OCI-M2 (cell line): ENCODE measurements around the gene NEDD4L.

ENCODE experiments used
- DNase-seq: peaks from one replicate; lab custom pipeline; 2025; ENCODE audit not compliant: unreplicated experiment; lab: John Stamatoyannopoulos, UW

NEDD4L gene

GRCh38 chr18:58338961-58339592 lies 295.1 kb downstream of the NEDD4L start:
- no peak for DNase-seq

DNA sequence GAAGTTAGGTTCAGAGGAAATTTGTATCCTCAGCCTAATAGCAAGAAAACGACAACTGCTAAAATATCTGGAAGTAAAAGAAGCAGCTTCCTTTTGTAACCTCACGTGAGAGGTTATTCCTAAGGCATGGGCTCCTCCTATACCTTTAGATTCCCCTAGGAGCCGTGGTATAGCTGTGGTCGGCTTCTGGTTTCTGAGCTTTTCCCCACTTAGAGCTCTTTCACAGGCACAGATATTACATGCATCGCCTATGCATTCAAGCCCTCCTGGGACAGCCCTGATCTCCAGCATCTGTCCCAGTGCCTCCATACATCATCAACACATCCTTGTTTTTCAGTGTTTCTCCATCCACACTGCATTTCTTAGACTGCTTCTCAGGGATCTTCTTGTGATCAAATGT lies 295.9 kb downstream of the NEDD4L start:
- DNase-seq, result no peak

DNA sequence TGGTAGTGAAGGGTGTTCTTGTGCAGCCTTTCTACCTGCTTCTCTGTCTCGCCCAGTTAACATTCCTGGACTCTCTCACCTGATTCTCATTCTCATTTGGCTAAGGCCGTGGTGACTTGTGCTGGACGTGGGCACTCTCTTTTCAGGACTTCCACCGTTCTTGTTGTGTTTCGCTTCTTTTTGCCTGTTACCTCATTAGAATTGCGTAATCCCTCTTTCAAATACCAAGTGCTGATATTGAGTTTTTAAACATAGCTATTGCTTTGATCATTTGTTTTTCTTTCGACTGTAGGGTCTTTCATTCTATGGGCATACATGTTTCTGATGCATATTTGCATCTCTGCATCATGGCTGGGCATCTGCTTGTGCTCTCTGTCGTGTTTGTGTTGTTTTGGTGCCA lies 297.9 kb downstream of the NEDD4L start:
- DNase-seq, result no peak

- no peak for DNase-seq
Observed at GRCh38 chr18:58344080-58344670, 300.1 kb downstream of the NEDD4L start.

DNA sequence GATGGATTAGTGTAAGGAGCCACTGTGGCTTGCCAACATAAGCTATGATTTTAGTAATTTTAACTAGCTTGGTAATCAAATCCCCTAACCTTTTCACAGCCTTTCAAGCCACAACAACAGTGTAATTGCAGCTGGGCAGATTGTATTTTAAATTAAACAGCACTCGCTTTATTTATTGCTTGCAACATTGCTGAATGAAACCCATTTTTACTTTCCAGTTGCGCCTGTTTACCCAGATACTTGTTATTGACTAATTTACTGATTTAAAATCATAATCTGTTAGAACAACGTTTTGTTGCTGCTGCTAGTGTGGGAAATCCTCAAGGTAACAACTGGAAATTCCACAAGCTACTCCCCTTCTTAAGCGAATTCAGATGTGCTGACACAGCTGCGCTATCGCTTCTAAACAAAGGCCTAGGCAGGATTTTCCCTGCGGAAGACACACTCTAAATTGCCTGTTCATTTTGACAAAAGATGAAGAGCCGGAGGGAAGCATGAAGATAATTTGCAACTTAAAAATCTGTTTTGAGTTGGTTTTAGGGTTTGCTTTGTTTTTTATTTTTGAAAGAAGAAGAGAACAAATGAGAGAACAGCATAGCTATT lies 300.9 kb downstream of the NEDD4L start:
- DNase-seq, result no peak

DNA sequence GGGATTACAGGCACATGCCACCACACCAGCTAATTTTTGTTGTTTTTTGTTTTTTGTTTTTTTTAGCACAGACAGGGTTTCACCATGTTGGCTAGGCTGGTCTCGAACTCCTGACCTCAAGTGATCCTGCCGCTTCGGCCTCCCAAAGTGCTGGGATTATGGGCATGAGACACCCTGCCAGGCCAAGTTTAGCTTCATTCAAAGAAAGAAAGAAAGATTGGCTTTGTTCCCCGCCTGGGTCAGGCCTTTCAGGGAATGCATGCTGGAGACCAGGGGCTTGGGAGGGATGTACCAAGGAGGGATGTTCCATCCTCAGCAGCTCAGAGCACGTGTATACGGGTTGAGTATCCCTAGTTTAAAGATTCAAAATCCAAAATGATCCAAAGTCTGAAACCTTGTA lies 301.8 kb downstream of the NEDD4L start:
- DNase-seq, result no peak

DNA sequence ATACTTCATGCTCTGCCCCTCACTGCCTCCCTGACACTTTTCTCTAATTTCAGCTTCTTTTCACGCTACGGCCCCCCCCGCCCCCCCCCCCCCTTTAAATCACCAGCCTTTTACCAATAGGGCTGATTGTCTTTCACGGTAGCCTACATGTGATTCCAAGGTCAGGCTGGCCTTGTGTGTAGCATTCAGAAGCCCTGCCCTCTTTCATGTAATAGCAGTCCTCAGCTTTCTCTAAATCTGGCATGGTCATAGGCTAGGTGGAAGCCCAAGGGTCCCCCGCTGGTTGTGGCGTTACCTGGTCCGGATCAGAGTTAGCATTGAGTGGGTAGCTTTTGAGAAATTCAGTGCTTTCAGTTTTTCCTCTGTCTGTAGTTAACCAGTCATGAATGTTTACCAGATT lies 303.1 kb downstream of the NEDD4L start:
- DNase-seq, result no peak

DNA sequence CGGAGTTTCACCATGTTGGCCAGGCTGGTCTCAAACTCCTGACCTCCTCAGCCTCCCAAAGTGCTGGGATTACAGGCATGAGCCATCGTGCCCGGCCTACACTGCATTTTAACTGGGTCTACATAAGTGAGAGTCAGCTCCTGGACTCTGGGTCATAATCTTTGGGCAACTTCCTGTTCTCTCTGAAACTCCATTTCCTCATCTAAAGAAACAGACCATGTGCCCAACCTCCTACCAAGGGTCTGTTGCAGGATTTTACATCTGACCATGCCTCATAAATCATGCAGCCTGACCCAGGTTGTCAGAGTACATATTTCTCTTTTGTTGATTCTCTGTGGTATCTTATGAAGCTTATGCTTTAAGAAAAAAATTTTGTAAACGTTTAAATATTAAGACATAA lies 304.5 kb downstream of the NEDD4L start:
- DNase-seq, result no peak

DNA sequence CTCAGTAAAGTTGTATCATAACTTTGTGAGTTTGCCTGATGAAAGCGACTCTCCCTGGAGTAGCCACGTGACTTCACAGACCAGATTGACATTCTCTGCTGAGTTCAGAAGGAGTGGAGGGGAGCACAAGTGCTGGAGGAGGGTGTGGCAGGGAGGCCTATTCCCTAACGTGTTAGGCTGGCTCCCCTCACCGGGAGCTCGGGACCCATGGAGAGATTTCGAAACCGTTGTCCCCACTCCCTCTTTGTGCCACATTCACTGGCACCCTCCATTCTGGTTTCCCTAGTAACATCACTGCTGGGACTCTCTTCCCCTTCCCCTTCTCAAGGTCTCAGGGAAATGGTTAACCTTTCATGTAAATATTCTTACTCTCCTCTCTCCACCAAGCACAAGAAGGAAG lies 304.9 kb downstream of the NEDD4L start:
- no peak for DNase-seq

DNA sequence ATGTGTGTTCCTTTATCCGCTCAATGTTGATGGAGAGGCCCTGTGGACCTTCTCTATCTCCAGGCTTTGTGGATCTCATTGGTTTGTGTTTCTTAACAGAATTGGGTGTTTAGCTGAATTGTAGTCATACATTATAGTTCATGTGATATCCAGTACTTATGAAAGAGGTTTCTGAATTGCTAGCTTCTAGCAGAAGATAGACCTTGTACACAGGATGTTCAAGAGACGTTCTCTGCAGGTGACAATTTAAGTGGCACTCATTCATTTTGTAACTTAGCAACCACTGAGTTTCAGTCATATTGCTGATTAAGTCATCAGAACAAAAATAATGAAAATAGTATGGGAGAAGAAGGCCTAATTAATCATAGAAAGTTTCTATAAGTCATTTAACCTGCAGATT lies 305.6 kb downstream of the NEDD4L start:
- no peak for DNase-seq

- DNase-seq, result no peak
Observed at GRCh38 chr18:58350526-58350925, 306.5 kb downstream of the NEDD4L start.

DNA sequence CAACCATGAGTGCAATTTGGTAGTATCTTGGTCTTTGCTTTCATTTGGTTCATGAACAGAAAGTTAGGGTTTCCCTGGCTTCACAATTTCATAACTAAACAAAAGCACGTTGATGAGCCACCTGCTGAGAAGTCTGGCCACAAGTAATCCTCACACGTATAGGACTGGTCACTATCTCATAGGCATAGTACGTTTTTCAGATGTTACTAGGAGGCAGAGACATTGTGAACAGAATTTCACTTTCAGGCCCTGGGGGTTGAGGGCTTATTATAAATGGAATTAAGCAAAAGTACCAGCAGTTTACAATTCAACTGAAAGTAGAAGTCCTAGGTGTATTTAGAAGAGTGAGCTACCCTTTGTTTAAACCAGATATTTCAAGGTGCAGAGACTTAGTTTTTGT lies 307.8 kb downstream of the NEDD4L start:
- no peak for DNase-seq

DNA sequence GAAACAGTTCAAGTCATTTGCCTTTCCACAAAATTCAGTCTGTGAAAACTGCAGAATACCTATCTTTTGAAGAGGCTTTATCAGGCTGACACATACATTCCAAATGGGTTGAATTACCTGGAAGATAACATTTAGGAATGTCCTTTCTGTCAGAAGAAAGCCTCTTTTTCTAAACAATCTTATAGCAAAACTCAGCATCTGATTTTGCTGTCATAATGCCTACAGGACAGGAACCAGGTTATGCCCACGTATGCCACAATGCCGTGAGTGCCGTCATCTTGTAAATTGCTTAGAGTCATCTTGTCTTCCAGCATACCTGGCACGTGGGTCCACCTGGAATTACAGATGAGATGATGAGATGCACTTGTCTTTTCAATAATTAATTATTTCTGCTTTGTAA lies 309.6 kb downstream of the NEDD4L start:
- no peak for DNase-seq

DNA sequence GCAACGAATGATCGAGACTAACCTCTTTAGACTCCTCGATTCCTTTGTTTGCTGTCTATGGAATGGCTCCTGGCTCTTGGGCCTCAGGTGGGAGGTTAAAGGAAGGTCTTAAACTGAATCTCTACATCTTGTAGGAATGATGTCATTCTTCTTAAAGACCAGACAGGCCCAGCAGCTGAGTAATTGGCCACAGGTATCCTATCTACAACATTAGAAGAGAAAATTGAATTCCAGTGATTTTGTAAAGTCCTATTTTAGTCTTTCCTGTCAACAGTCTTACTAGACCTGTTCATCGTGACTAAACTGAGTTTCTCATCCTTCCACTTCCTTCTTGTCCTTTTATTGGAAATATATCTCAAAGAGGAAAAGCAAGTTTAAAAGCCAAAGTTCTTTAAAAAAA lies 310.0 kb downstream of the NEDD4L start:
- DNase-seq, result no peak

DNA sequence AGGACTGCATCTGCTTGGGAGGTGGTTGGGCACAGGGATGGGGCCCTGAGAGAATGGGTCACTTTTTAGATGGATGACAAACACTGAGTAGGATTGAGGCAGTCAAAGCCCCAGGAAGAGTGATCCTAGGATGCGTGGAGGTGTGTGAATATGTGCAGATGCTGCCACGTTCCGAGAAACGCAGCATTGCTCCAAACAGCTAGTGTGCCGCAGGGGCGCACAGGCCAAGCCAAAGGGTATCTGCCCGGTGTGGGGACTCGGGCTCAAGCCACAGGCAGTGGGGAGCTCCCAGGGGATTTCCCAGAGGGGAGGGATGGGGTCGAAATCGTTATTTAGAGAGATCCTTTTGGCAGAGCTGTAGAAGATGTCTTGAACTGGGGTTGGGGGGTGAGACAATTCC lies 310.8 kb downstream of the NEDD4L start:
- DNase-seq, result no peak

DNA sequence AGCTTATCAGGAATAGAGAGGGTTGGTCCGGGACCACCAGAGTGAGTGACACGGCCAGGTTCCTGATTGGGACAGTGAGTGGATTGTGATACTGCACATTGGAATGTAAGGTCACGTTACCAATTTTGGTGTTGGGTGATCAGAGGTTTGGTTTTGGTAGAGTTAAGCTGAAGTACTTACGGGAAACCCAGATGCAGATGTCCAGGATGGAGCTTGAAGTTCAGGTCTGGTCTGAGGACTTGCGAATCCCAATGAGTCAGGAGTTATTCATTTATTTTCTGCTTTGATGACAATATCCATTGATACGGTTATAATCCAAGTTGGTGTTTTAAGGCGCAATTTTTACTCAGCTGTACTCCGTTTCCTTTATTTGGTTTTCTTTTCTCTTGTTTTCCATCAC lies 311.2 kb downstream of the NEDD4L start:
- DNase-seq, result no peak

- DNase-seq, result no peak
Observed at GRCh38 chr18:58359218-58359617, 315.2 kb downstream of the NEDD4L start.

- DNase-seq, result no peak
Observed at GRCh38 chr18:58359620-58360019, 315.6 kb downstream of the NEDD4L start.

DNA sequence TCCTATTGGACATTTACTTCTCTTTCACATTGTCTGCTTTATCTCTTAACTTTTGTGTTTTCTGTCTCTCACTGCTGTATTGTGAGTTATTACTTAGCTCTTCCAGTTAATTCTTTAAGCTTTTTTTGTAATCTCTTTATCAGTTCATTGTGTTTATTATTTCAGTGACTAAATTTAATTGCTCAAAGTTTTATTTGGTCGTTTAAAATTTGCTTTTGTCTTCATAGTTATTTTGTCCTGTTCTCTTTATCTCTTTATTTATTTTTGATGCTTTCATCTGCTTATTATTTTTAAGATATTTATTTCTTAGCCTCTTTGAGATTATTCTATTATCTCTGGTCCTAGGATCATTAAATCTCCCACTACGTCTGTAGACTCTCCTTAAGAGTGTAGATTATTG lies 316.3 kb downstream of the NEDD4L start:
- DNase-seq, result no peak

DNA sequence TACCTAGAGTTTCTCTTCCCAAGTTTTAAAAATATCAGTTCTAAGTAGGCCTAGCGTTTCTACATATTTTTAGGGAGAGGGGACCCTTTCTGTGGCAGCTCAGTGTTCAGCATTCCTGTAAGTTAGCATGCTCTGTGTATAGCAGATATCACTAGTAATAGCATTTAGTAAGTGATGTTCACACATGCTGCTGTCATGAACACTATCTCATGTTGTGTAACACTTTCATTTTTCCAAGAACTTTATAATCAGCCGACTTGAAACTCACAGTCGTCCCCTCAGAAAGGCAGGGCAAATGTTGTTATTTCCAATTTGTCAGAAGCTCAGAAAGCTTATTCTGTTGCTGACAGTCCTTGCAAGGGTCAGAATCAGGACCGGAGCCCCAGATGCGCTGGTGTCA lies 317.2 kb downstream of the NEDD4L start:
- DNase-seq, result no peak

DNA sequence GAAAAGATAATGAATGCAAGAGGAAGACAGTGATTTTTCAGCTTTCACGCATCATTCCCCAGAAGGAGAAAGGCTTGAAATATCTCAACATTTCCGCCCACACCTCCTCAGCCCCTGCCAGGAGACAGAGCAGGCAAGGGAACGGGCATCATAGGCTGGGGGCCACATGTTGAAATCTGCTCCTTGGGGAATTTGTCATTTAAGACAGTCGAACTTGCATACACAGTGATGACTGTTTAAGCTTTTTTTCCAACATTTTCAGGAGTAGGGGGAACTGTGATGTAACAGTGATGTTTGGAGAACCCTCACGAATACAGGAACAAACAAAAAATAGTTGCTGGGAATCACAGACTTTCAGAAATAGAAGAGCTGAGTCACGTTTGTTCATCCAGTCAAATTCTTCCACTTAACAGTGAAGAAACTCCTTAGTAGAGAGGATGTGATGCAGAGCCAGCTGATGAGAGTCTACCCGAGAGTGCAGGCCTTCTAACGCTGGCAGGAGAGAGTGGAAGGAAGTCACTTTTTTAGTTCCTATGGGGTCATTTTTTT lies 318.1 kb downstream of the NEDD4L start:
- DNase-seq, result no peak

DNA sequence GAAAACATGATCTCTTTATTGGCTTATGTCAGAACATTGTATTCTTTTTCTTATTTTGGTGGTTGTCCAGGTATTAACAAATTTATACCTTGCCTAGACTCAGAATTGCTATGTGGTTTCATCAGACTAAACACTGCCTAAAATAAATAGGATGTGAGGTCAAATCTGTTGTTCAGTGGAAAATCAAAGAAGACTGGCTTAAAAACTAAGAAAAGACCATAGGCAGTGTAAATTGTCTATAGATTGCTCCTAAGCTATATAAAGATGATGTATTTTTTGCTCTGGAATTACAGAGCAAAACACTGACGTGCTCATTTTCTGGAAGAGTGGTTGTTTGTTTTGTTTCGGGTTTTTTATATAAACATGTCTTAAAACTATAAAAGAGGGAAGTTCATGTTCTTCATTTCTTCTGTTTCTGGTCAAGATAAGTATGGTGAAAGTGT lies 318.8 kb downstream of the NEDD4L start:
- no peak for DNase-seq
